SK-MEL-5 (cell line): ENCODE data around the gene DENND1B. TPM values are rescaled to one million over a fixed set of nuclear protein-coding genes. Genes with fewer than 3 reads are reported as not detected.
A peak's percentile ranks its signal among the peaks of the same experiment; 100 is the strongest.
"Not testable (repeated sequence)": the region's sequence is repeated elsewhere in the genome, so short reads cannot be mapped to it uniquely, and the experiment has no call there.

Experiments
- DNase-seq: peaks from one replicate; pipeline ENCODE4 v3.0.0-alpha.2; 2016; ENCODE audit warnings: low read depth, low spot score
- in situ Hi-C: cut with HindIII; loops from 2 replicates; pipeline ENCODE4 v1.10.0; 2016; ENCODE audit warnings: low sequenced_read_pairs, high pct_unique_total_duplicates, low pct_unique_long_range_greater_than_20kb
- total RNA-seq: library from RNA; depleted of rRNA; stranded (reverse); fragments of >200 nt; shearing (Covaris generic); gene quantifications from 2 replicates; pipeline ENCODE4 v1.2.3, GENCODE V29; 2014

DENND1B gene
- total RNA-seq, 1 experiment from 2014 or later: 4.8 TPM

DNA sequence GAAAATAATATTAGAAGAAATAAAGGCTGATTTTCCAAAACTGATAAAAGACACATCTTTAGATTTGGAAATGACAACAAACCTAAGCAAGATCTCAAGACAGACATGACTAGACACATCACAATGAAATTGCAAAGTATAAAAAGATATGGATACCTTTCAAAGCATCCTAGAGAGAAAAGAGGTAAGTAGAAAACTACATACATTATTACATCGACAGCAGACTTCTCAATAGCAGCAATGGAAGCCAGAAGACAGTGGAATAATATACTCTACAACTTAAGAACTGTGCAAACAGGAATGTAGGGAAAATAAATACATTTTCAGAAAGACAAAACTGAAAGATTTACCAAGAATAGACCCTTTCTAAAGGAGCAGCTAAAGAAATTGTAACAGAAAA lies 50.2 kb downstream of the DENND1B start:
- DNase-seq: peak; percentile 16
- in situ Hi-C loops: no loop called here

DNA sequence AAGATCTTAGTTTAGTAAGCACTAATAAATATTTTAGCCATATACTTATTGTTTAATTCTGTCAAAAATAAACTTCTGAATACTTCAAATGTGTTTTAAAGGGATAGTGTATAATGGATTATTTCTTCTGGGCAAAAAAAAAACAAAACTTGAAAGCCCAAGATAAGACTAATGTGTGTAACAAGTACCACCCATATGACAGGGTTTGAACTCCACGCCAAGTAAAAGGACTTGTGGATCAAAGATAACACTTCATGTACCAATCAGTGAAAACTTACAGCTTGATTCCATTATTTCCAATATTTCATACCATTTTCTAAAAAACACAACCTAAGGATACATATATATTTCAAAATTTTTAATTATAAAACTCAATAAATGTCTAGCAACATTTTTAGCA lies 59.5 kb downstream of the DENND1B start:
- DNase-seq: no peak
- in situ Hi-C loops: no loop called here

GRCh38 chr1:197706601-197707000 lies 68.7 kb downstream of the DENND1B start:
- in situ Hi-C loops: no loop called here
- no peak for DNase-seq

- in situ Hi-C loops: no loop called here
- DNase-seq: no peak
Measured at GRCh38 chr1:197705941-197706340, 69.3 kb downstream of the DENND1B start.

- DNase-seq, in situ Hi-C loops: not testable (repeated sequence)
Measured at GRCh38 chr1:197700688-197701087, 74.6 kb downstream of the DENND1B start.

- in situ Hi-C loops: no loop called here
- no peak for DNase-seq
Measured at GRCh38 chr1:197696372-197696771, 78.9 kb downstream of the DENND1B start.

DNA sequence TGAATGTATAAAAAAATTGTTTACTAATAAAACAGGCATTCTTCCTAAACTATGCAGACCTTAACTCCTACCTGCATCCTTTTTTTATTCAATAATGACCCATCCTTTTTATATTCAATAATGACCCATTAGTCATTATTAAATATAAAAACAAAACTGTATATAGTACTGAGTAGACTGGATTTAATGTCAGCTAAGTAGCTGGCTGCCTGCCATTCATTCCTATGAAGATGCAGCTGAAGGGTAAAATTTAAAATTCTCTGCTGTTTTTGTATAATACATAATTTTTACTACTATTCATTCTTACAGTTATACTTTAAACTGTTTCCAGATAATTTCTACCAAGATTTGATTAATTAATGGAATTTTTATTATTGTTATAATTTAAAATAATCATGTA lies 79.3 kb downstream of the DENND1B start:
- DNase-seq: no peak
- in situ Hi-C loops: no loop called here

GRCh38 chr1:197692965-197693364 lies 82.3 kb downstream of the DENND1B start:
- in situ Hi-C loops: no loop called here
- DNase-seq: peak; percentile 51

- DNase-seq: no peak
- in situ Hi-C loops: no loop called here
Measured at GRCh38 chr1:197691816-197692215, 83.5 kb downstream of the DENND1B start.

- in situ Hi-C loops: no loop called here
Measured at GRCh38 chr1:197690074-197690473, 85.2 kb downstream of the DENND1B start.

DNA sequence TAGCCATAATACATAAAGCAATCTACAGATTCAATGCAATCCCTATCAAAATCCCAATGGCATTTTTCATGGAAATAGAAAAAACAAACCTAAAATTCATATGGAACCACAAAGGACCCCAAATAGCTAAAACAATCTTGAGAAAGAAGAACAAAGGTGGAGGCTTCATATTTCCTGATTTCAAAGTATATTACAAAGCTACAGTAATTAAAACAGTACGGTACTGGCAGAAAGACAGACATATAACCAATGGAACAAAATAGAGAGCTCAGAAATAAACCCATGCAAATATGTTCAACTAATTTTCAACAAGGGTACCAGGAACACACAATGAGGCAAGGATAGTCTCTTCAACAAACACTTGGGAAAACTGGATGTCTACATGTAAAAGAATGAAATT lies 87.0 kb downstream of the DENND1B start:
- in situ Hi-C loops: no loop called here
- DNase-seq: no peak

More at GRCh38 chr1:197690074-197690473, 85.2 kb downstream of the DENND1B start:
- DNase-seq: no peak

GRCh38 chr1:197686702-197687355 lies 88.5 kb downstream of the DENND1B start:
- no peak for DNase-seq
- in situ Hi-C loops: no loop called here

DNA sequence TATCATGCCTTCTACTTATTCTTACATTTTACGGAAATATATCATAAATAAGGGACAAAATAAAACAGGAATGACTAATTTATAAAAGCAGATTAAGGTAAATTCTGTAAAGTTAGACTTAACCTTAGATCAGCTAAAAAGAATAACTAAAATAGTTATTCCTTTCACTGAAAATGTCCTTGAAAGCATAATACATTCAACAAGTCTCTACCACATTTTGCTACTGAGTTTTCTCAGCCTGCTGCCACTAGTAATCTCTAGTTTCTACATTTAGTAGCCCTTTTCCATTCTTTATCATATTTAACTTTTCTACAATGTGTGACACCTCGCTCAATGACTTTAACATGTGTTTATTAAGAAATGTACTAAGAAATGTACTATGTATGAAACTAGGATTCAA lies 89.0 kb downstream of the DENND1B start:
- no peak for DNase-seq
- in situ Hi-C loops: no loop called here

- no peak for DNase-seq
- in situ Hi-C loops: no loop called here
Measured at GRCh38 chr1:197685785-197686184, 89.5 kb downstream of the DENND1B start.

GRCh38 chr1:197683895-197684553 lies 91.3 kb downstream of the DENND1B start:
- no peak for DNase-seq
- in situ Hi-C loops: no loop called here

GRCh38 chr1:197683280-197683679 lies 92.0 kb downstream of the DENND1B start:
- no peak for DNase-seq
- in situ Hi-C loops: no loop called here

DNA sequence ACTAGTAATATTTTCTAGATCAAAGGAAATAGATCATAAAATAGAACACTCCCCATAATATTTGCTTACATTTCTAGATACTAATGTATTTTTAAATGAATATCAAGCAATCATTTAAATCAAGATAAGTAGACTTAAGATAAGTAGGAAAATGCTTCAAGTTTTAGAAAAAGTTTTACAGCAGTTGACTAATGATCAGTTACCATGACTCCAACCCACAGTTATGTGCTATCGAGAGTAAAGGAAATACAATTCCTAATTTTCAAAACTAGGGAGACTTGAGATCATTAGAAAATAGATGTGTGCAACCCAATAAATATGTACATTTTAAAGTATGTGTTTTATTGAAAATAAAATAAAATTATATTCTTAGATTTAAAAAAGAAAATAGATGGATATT lies 95.0 kb downstream of the DENND1B start:
- DNase-seq: no peak
- in situ Hi-C loops: no loop called here

- in situ Hi-C loops: no loop called here
Measured at GRCh38 chr1:197677752-197678295, 97.5 kb downstream of the DENND1B start.

DNA sequence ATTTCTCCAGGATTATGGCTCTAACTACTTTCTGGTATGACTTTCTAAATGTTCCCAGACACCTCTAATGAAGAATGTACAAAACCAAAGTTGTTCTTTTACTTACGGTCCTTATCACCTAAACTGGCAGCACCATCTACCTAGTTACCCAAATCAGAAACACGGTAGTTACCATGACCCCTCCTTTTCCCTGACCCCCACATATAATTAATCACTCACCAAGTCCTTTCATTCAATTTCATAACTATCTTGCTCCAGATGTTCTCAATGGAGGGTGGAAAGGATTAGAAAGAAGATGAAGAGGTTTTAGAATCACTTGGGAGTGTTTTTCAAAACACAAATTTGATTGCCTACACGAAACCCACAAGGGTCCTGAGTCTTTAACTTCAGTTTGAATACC lies 98.0 kb downstream of the DENND1B start:
- DNase-seq: no peak
- in situ Hi-C loops: no loop called here

More at GRCh38 chr1:197677752-197678295, 97.5 kb downstream of the DENND1B start:
- DNase-seq: no peak
